ENCODE measurements around the gene SLC16A10.

The SLC16A10 gene

GRCh38 chr6:111269401-111269970 is 182.2 kb downstream of the SLC16A10 start:
- Mint-ChIP-seq H3K4me3 (no peak overlapping the region), H3K36me3 (peaks cover 44% of the 10 kb centered on the region), H3K4me1 (peaks cover 5% of the 10 kb centered on the region), H3K9me3 (peaks cover 6% of the 10 kb centered on the region), H3K27ac (no peak overlapping the region), H3K27me3 (no peaks in the 10 kb centered on the region)
- DNase-seq = no peak
- CTCF ChIA-PET = no interaction called here

GRCh38 chr6:111270121-111270520 is 182.8 kb downstream of the SLC16A10 start:
- Mint-ChIP-seq H3K4me3 (no peak overlapping the region), H3K4me1 (peaks cover 5% of the 10 kb centered on the region), H3K27ac (no peak overlapping the region), H3K36me3 (peaks cover 50% of the 10 kb centered on the region), H3K27me3 (no peaks in the 10 kb centered on the region), H3K9me3 (peaks cover 11% of the 10 kb centered on the region)
- DNase-seq = no peak
- CTCF ChIA-PET = no interaction called here

GRCh38 chr6:111274593-111275217 is 187.4 kb downstream of the SLC16A10 start:
- CTCF ChIA-PET = no interaction called here
- H3K4me3 Mint-ChIP-seq = no peak overlapping the region
- H3K27me3 Mint-ChIP-seq = no peaks in the 10 kb centered on the region
- H3K36me3 Mint-ChIP-seq = peaks cover 63% of the 10 kb centered on the region
- H3K27ac Mint-ChIP-seq = peak overlapping the region; percentile 1
- H3K4me1 Mint-ChIP-seq = no peaks in the 10 kb centered on the region
- peaks cover 15% of the 10 kb centered on the region for H3K9me3 Mint-ChIP-seq
- no peak for DNase-seq

GRCh38 chr6:111276335-111276734 is 189.0 kb downstream of the SLC16A10 start:
- no peak overlapping the region for H3K27ac Mint-ChIP-seq
- no peaks in the 10 kb centered on the region for H3K27me3 Mint-ChIP-seq
- CTCF ChIA-PET = interaction anchor here (1.8 kb wide), 1 partner anchor 17 kb away, joined by 5 read pairs; a partner anchor contains a TSS
- no peak overlapping the region for H3K4me3 Mint-ChIP-seq
- H3K4me1 Mint-ChIP-seq = no peaks in the 10 kb centered on the region
- no peak for DNase-seq
- H3K36me3 Mint-ChIP-seq = peaks cover 68% of the 10 kb centered on the region
- H3K9me3 Mint-ChIP-seq = peaks cover 15% of the 10 kb centered on the region

- Mint-ChIP-seq H3K36me3 (peaks cover 69% of the 10 kb centered on the region), H3K4me1 (no peaks in the 10 kb centered on the region), H3K4me3 (no peak overlapping the region), H3K27me3 (no peaks in the 10 kb centered on the region), H3K27ac (no peak overlapping the region), H3K9me3 (peaks cover 15% of the 10 kb centered on the region)
- DNase-seq = no peak
- CTCF ChIA-PET = interaction anchor here (1.8 kb wide), 1 partner anchor 17 kb away, joined by 5 read pairs; a partner anchor contains a TSS
Measured at GRCh38 chr6:111276736-111277135, 189.4 kb downstream of the SLC16A10 start.

DNA sequence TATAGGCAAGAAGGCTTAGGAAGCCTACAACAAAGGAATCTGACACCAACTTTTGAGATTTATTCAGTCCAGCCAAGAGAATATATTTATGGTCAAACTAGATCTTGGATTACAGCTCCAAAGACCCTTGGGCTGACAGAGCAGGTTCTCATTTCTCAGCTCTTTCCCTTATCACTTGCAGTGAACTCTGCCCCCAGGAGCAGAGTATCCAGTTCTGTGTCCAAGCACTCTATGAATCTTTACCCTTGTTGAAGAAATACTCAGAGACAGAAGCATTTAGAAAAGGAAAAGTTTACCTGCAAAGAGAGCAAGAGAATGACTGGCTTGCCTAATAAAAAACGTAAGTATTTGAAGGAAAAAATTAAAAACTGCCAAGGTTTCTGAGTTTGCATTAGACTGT is 190.5 kb downstream of the SLC16A10 start:
- Mint-ChIP-seq H3K4me3 (no peak overlapping the region), H3K27ac (no peak overlapping the region), H3K4me1 (no peaks in the 10 kb centered on the region), H3K27me3 (no peaks in the 10 kb centered on the region), H3K36me3 (peaks cover 77% of the 10 kb centered on the region), H3K9me3 (peaks cover 15% of the 10 kb centered on the region)
- DNase-seq = no peak
- CTCF ChIA-PET = no interaction called here

- Mint-ChIP-seq H3K4me3 (no peak overlapping the region), H3K36me3 (peaks cover 75% of the 10 kb centered on the region), H3K9me3 (peaks cover 15% of the 10 kb centered on the region), H3K27ac (no peak overlapping the region), H3K27me3 (no peaks in the 10 kb centered on the region), H3K4me1 (no peaks in the 10 kb centered on the region)
- no peak for DNase-seq
- CTCF ChIA-PET = no interaction called here
Measured at GRCh38 chr6:111278731-111279130, 191.4 kb downstream of the SLC16A10 start.

GRCh38 chr6:111280445-111280955 is 193.2 kb downstream of the SLC16A10 start:
- Mint-ChIP-seq H3K4me1 (no peaks in the 10 kb centered on the region), H3K27ac (no peak overlapping the region), H3K9me3 (peaks cover 3% of the 10 kb centered on the region), H3K27me3 (no peaks in the 10 kb centered on the region), H3K4me3 (no peak overlapping the region), H3K36me3 (peaks cover 62% of the 10 kb centered on the region)
- CTCF ChIA-PET = no interaction called here
- DNase-seq = no peak

Measured in activated naive CD4-positive, alpha-beta T cell treated with anti-CD3 and anti-CD28 coated beads, Interleukin-2, amount 10 ng/mL, durations not matched to agents 7 days and 5 days (primary cell).